Small intestine (tissue), 7 donors: ENCODE results near the gene SOX18. TPM values are rescaled to one million over a fixed set of nuclear protein-coding genes. Genes with fewer than 3 reads are reported as not detected.

Source experiments
- DNase-seq, 2 donors: peaks; one replicate each; pipeline versions ENCODE4 v3.0.0 to v3.0.0-alpha.2; 2013
- FAIRE-seq: peaks from 2 replicates; lab custom pipeline; 2012; peaks lifted over from hg19 to GRCh38; lab: Jason Lieb, UNC
- H3K27ac ChIP-seq, 3 donors: one replicate each; pipeline ENCODE4 v1.5.1; 2013; ENCODE audit warnings: low read length in 2 of 3, mild to moderate bottlenecking in 2 of 3, control low read depth in 1 of 3, inconsistent platforms in 1 of 3, low read depth in 1 of 3, moderate library complexity in 1 of 3
- H3K27me3 ChIP-seq, 3 donors: one replicate each; pipeline ENCODE4 v1.6.1; 2013; ENCODE audit warnings: low read length in 3 of 3, inconsistent platforms in 1 of 3; ENCODE audit not compliant: control insufficient read depth in 3 of 3, insufficient read depth in 3 of 3
- H3K36me3 ChIP-seq, 3 donors: one replicate each; pipeline ENCODE4 v1.6.1; 2013; ENCODE audit warnings: low read length in 3 of 3, inconsistent platforms in 1 of 3, low read depth in 1 of 3, mild to moderate bottlenecking in 1 of 3, moderate library complexity in 1 of 3; ENCODE audit not compliant: control insufficient read depth in 3 of 3, insufficient read depth in 2 of 3
- H3K4me1 ChIP-seq, 3 donors: one replicate each; pipeline ENCODE4 v1.6.1; 2013; ENCODE audit warnings: low read length in 2 of 3, inconsistent platforms in 1 of 3, low read depth in 1 of 3, mild to moderate bottlenecking in 1 of 3, moderate library complexity in 1 of 3; ENCODE audit not compliant: control insufficient read depth in 3 of 3, insufficient read depth in 2 of 3
- H3K4me3 ChIP-seq, 3 donors: one replicate each; pipeline ENCODE4 v1.5.1; 2013; ENCODE audit warnings: low read length in 3 of 3, control low read depth in 1 of 3, inconsistent platforms in 1 of 3, low read depth in 1 of 3, mild to moderate bottlenecking in 1 of 3, moderate library complexity in 1 of 3
- H3K9me3 ChIP-seq, 2 donors: one replicate each; pipeline ENCODE4 v1.6.1; 2013; ENCODE audit warnings: low read depth in 1 of 2, low read length in 1 of 2; ENCODE audit not compliant: control insufficient read depth in 2 of 2, insufficient read depth in 1 of 2
- WGBS, 3 donors: extraction: QIAGEN DNeasy Blood & Tissue Kit; methylation state at CpG; one replicate each; pipeline ENCODE4 v1.1.7; 2013; 5-methylcytosine and 5-hydroxymethylcytosine counted together
- polyA plus RNA-seq, 4 donors: library from polyadenylated mRNA; stranded (reverse) in 3 of 4; unstranded in 1 of 4; fragments of 200-250 nt in 3 of 4; fragments of 120-200 nt in 1 of 4; gene quantifications; one replicate each; pipeline versions ENCODE4 v1.2.1 to v1.2.3, GENCODE V29; 2013
- donor health status: healthy with polysubstance abuse.
- donor health status: control.
- donor health status: control.
- donor health status: Bipolar disorder and iron deficiency.
- donor health status: healthy.

Gene SOX18
- polyA plus RNA-seq, 4 donors: 0.67 to 26.8 (median 2.9) TPM

GRCh38 chr20:64073476-64074183 is 24.2 kb upstream of the SOX18 start:
- Histone ChIP-seq H3K36me3 (peaks cover 0 to 27% (median 0%) of the 10 kb centered on the region in 3 donors), H3K4me1 (peaks cover 0 to 3% (median 0%) of the 10 kb centered on the region in 3 donors), H3K9me3 (no peaks in the 10 kb centered on the region), H3K27ac (no peak overlapping the region), H3K4me3 (no peak overlapping the region), H3K27me3 (peaks cover 0 to 8% (median 0%) of the 10 kb centered on the region in 3 donors)
- no peak for DNase-seq
- WGBS, 3 donors: 92 to 93% (median 93%) methylated on average over 27 to 37 of the region's 37 CpGs
- no peak for FAIRE-seq

- DNase-seq: no peak
- no peaks in the 10 kb centered on the region for H3K27me3 ChIP-seq
- H3K4me1 ChIP-seq: no peaks in the 10 kb centered on the region
- 80 to 83% (median 81%) methylated on average over 14 of the region's 14 CpGs for WGBS, 3 donors
- no peak overlapping the region for H3K27ac ChIP-seq
- no peaks in the 10 kb centered on the region for H3K9me3 ChIP-seq
- FAIRE-seq: no peak
- H3K36me3 ChIP-seq: peaks cover 0 to 31% (median 0%) of the 10 kb centered on the region in 3 donors
- H3K4me3 ChIP-seq: no peak overlapping the region
Observed at GRCh38 chr20:64072498-64073063, 23.1 kb upstream of the SOX18 start.

- H3K36me3 ChIP-seq: peaks cover 0 to 39% (median 0%) of the 10 kb centered on the region in 3 donors
- FAIRE-seq: no peak
Observed at GRCh38 chr20:64071341-64072332, 22.2 kb upstream of the SOX18 start.

GRCh38 chr20:64070244-64070993 is 21.0 kb upstream of the SOX18 start:
- DNase-seq (no peak), FAIRE-seq (no peak)
- 89 to 95% (median 91%) methylated on average over 31 of the region's 31 CpGs for WGBS, 3 donors
- no peak overlapping the region for H3K4me3 ChIP-seq
- H3K4me1 ChIP-seq: peaks cover 0 to 6% (median 0%) of the 10 kb centered on the region in 3 donors
- no peak overlapping the region for H3K27ac ChIP-seq
- no peaks in the 10 kb centered on the region for H3K27me3 ChIP-seq
- H3K9me3 ChIP-seq: no peaks in the 10 kb centered on the region
- peaks cover 0 to 39% (median 0%) of the 10 kb centered on the region in 3 donors for H3K36me3 ChIP-seq

More at GRCh38 chr20:64071341-64072332, 22.2 kb upstream of the SOX18 start:
- DNase-seq: no peak
- Histone ChIP-seq H3K27ac (no peak overlapping the region), H3K4me1 (no peaks in the 10 kb centered on the region), H3K27me3 (no peaks in the 10 kb centered on the region), H3K9me3 (no peaks in the 10 kb centered on the region), H3K4me3 (no peak overlapping the region)
- 84 to 90% (median 88%) methylated on average over 28 to 30 of the region's 30 CpGs for WGBS, 3 donors

GRCh38 chr20:64069614-64070243 is 20.3 kb upstream of the SOX18 start:
- peaks cover 0 to 6% (median 0%) of the 10 kb centered on the region in 3 donors for H3K4me1 ChIP-seq
- no peaks in the 10 kb centered on the region for H3K27me3 ChIP-seq
- DNase-seq: no peak
- WGBS, 3 donors: 67 to 74% (median 67%) methylated on average over 14 of the region's 14 CpGs
- no peak overlapping the region for H3K27ac ChIP-seq
- no peak overlapping the region for H3K4me3 ChIP-seq
- H3K9me3 ChIP-seq: no peaks in the 10 kb centered on the region
- H3K36me3 ChIP-seq: peaks cover 0 to 39% (median 0%) of the 10 kb centered on the region in 3 donors
- no peak for FAIRE-seq

- no peak overlapping the region for H3K27ac ChIP-seq
- H3K9me3 ChIP-seq: no peaks in the 10 kb centered on the region
- WGBS, 3 donors: 88 to 92% (median 89%) methylated on average over 16 to 20 of the region's 20 CpGs
- peaks cover 0 to 39% (median 0%) of the 10 kb centered on the region in 3 donors for H3K36me3 ChIP-seq
- H3K27me3 ChIP-seq: no peaks in the 10 kb centered on the region
- FAIRE-seq: no peak
- H3K4me3 ChIP-seq: no peak overlapping the region
- DNase-seq: no peak
- peaks cover 0 to 7% (median 0%) of the 10 kb centered on the region in 3 donors for H3K4me1 ChIP-seq
Observed at GRCh38 chr20:64069209-64069613, 19.8 kb upstream of the SOX18 start.

- Histone ChIP-seq H3K27ac (no peak overlapping the region), H3K4me1 (peaks cover 0 to 12% (median 0%) of the 10 kb centered on the region in 3 donors), H3K4me3 (no peak overlapping the region), H3K36me3 (peaks cover 0 to 33% (median 0%) of the 10 kb centered on the region in 3 donors), H3K9me3 (no peaks in the 10 kb centered on the region), H3K27me3 (no peaks in the 10 kb centered on the region)
- DNase-seq (no peak), FAIRE-seq (no peak)
- WGBS, 3 donors: 76 to 77% (median 76%) methylated on average over 12 of the region's 12 CpGs
Observed at GRCh38 chr20:64068386-64069208, 19.2 kb upstream of the SOX18 start.
